ENCODE measurements around the gene TRRAP.

- TF ChIP-seq RAD21 (IDR thresholded peaks at IDR 0.05; ENCODE audit: low read length) (no peak), CTCF (conservative IDR thresholded peaks at IDR 0.05; ENCODE audit: low read depth, low read length) (no peak), POLR2A (IDR thresholded peaks at IDR 0.05; ENCODE audit: low read depth, low read length) (no peak), RCOR1 (IDR thresholded peaks at IDR 0.05; ENCODE audit: insufficient replicate concordance, low read length) (no peak), SMC3 (IDR thresholded peaks at IDR 0.05; ENCODE audit: low read depth, low read length) (no peak), BHLHE40 (IDR thresholded peaks at IDR 0.05; ENCODE audit: low read depth, low read length) (no peak), CEBPB (IDR thresholded peaks at IDR 0.05; ENCODE audit: low read depth, low read length) (no peak), FOS (IDR thresholded peaks at IDR 0.05; ENCODE audit: low read depth, low read length) (no peak), MAFK (IDR thresholded peaks at IDR 0.05; ENCODE audit: low read depth, low read length) (no peak)
These were observed 136.0 kb downstream of the TRRAP start for GRCh38 chr7:99014113-99014985.
